IPS-NIHi7 (cell line): Measurements from ENCODE around the gene ELOVL1.

Experiments used
- DNase-seq: peaks from one replicate; pipeline ENCODE4 v3.0.0; 2012; ENCODE audit warnings: mixed read lengths; ENCODE audit errors: extremely low spot score

ELOVL1 gene

GRCh38 chr1:43354936-43355335 lies 12.9 kb downstream of the ELOVL1 start:
- DNase-seq, result no peak

GRCh38 chr1:43354471-43354870 lies 13.3 kb downstream of the ELOVL1 start:
- DNase-seq, result no peak

DNA sequence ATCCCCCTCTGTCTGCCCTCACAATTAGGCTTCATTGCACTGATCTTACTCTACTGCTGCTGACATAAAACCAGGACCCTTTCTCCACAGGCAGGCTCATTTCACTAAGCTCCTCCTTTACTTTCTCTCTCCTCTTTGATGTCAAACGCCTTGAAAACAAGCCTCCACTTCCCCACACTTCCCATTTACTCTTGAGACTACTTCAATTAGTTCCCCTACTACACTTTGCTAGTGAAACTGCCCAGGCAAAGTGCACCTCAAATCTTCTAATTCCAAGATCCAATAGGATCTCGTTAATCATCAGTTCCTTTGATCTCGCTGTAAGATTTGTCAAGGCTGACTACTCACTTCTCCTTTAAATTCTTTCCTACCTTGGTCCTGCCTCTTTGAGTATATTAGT lies 14.9 kb downstream of the ELOVL1 start:
- DNase-seq, result no peak

DNA sequence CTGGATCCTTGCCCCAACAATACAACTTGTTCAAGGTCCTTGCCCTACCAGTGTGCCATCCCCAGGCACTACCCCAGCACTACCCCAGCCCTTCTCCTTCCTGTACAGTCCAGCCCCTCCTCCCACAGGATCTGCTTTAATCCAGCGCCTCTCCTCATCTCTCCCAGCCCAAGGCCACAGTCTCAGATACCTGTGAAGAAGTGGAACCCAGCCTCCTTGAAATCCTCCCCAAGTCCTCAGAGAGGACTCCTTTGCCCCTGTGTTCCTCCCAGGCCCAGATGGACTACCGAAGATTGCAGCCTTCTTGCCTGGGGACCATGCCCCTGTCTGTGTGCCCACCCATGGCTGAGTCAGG lies 15.5 kb downstream of the ELOVL1 start:
- no peak for DNase-seq

DNA sequence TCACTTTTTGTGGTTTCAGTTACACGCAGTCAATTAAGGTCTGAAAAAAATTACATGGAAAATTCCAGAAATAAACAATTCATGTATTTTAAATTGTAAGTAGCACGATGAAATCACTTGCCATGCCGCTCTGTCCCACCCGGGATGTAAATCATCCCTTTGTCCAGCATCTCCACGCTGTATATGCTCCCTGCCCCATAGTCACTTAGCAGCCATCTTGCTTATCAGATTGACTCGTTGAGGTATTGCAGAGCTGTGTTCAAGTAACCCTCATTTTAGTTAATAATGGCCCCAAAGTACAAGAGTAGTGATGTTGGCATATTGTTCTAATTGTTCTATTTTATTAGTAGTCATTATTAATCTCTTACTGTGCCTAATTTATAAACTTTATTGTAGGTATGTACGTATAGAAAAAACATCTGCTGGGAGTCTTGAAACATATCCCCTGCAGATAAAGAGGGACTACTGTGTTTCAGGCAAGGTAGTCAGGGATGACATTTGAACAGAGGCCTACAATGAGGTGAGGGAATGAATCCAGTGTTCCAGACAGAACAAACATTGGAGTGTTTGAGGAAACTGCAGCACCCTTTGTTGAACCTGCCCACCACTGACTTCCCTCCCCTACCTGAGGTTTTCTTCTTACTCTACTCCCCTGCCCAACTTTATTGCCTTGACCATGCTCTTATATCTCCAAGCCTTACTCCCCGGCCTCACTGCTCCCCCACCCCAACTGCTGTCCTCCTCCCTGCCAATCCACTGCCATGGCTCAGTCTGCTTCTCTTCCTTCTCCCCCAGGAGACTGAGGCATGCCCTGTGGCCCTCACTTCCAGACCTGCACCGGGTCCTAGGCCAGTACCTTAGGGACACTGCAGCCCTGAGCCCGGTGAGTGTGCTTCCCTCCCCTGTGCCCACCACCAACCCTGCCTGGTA lies 16.1 kb downstream of the ELOVL1 start:
- DNase-seq, result no peak

- no peak for DNase-seq
Measured at GRCh38 chr1:43350976-43351375, 16.8 kb downstream of the ELOVL1 start.

GRCh38 chr1:43349594-43350306 lies 18.1 kb downstream of the ELOVL1 start:
- DNase-seq, result no peak

DNA sequence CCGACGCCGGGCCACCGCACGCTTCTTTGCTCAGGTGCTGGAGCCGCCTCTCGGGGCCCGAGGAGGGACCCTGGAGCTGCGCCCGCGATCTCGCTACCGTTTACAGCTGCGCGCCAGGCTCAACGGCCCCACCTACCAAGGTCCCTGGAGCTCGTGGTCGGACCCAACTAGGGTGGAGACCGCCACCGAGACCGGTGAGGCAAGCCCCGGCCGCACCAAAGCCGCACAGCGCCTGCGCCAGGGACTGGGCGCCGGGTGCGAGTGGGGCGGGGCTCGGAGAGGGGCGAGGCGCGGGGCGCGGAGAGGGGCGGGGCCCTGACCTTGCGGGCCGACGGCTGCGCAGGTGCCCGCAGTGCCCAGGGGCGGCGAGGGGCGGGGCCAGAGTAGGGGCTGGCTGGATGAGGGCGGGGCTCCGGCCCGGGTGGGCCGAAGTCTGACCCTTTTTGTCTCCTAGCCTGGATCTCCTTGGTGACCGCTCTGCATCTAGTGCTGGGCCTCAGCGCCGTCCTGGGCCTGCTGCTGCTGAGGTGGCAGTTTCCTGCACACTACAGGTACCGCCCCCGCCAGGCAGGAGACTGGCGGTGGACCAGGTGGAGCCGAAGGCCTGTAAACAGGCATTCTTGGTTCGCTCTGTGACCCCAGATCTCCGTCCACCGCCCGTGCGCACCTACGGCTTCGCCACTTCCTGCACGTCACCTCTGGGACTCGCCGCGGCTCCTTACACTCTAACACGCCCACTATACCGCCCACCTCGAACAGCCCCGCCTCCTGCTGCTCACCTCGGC lies 18.8 kb downstream of the ELOVL1 start:
- peak; percentile 99 for DNase-seq

- DNase-seq, result no peak
Measured at GRCh38 chr1:43348343-43348808, 19.4 kb downstream of the ELOVL1 start.

DNA sequence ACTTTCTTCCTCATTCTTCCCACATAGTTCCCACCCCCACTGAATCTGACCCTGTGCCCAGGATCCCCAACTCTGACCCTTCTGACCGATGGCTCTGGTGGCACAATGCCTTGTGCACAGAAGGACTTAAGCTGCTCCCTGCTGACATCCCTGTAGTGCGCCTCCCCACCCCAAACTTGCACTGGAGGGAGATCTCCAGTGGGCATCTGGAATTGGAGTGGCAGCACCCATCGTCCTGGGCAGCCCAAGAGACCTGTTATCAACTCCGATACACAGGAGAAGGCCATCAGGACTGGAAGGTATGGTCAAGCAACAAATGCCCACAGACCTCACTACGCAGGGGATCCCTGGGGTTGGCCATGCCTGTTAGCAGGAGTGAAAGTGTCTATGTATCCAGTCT lies 21.2 kb downstream of the ELOVL1 start:
- no peak for DNase-seq

DNA sequence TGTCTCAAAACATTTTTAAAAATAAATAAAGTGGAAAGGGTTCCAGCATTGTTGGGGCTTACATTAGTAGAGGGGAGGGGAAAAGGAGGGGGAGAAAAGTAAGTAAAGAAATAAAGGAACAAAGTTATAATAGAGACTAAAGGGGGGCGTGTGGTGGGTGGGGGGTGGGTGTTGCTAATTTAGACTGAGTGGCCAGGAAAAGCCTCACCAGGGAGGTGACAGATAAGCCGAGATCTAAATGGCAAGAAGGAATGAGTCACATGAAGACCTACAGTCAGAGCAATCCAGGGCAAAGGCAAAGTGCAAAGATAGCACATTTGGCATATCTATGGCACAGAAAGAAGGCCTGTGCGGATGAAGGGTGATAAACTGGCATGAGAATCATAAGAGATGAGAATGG lies 22.7 kb downstream of the ELOVL1 start:
- no peak for DNase-seq

GRCh38 chr1:43344267-43344850 lies 23.5 kb downstream of the ELOVL1 start:
- DNase-seq, result no peak

- DNase-seq, result no peak
Measured at GRCh38 chr1:43340559-43340958, 27.3 kb downstream of the ELOVL1 start.

DNA sequence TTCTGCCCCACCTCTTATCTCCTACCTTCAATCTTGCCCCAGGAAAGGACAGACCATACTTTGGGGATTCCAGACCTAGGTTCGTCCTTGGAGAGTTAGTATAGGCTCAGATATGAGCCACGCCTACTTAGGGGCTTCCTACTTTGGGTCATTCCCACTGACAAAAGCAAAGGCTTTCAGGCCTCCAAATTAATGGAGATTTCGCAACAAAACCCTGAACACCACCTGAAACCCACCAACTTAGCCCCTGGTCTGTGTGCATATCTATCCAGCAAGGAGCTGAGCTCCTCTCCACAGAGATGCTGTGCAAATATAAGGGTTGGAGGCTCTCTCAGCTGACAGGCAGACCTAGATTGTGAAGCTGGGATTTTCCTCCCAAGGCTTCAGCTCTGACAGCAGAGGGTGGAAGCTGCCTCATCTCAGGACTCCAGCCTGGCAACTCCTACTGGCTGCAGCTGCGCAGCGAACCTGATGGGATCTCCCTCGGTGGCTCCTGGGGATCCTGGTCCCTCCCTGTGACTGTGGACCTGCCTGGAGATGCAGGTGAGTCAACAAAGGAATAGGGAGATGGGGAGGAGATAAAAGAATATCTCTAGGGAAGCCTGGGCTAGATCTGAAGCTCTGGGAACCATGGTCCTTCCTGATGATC lies 28.1 kb downstream of the ELOVL1 start:
- DNase-seq, result no peak

- no peak for DNase-seq
Measured at GRCh38 chr1:43338001-43338400, 29.8 kb downstream of the ELOVL1 start.

DNA sequence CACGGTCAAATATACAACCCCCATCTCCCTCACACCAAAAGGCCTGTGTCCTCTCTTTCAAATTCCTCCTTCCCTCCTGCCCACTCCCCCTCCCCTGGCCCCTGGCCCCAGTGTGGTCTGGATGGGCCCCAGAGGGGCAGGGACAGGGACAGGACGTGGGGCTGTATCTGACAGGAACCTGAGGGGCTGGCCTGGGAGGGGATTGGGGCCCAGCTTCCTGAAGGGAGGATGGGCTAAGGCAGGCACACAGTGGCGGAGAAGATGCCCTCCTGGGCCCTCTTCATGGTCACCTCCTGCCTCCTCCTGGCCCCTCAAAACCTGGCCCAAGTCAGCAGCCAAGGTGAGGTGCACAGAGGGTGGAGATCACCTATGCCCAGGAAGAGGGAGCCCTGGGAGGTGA lies 30.2 kb downstream of the ELOVL1 start, which contains the start of gene MPL:
Gene MPL (plus strand): TSS at position 231 of the 400 bp plus-strand sequence. CDS start 31 bp downstream, at position 262.
- no peak for DNase-seq

GRCh38 chr1:43334453-43335205 lies 33.2 kb downstream of the ELOVL1 start:
- DNase-seq, result no peak

DNA sequence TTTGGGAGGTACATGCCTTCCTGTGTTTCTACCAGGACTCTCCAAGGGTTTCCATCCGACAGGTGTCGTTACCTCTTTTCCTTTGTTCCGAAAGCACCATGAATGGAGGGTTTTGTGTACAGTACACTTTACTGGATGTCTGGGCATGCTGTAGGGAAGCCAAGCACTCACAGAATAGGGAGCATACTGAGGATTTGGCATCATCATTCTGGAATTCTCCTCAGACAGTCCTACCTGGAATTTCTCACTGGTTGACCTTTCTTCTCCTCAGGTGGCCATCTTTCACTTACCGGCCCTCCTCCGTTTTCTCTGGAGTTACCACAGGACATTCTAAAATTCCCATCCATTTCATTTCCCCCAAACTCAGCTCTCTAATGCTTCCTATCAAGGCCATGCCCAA lies 36.1 kb downstream of the ELOVL1 start:
- no peak for DNase-seq

GRCh38 chr1:43329995-43330751 lies 37.6 kb downstream of the ELOVL1 start:
- DNase-seq, result peak; percentile 87
